Right lung (tissue), 5 donors: ENCODE data around the gene B4GALT1. TPM values are rescaled to one million over a fixed set of nuclear protein-coding genes. Genes with fewer than 3 reads are reported as not detected.
"Not testable (repeated sequence)": the region's sequence is repeated elsewhere in the genome, so short reads cannot be mapped to it uniquely, and the experiment has no call there.

Experiments used
- DNase-seq, 2 donors: peaks; one replicate each; pipeline ENCODE4 v3.0.0-alpha.2; 2013
- polyA plus RNA-seq, 5 donors: library from polyadenylated mRNA; unstranded; fragments of 120-200 nt; gene quantifications; one replicate each; pipeline versions ENCODE4 v1.2.1 to v1.2.3, GENCODE V29; 2013; ENCODE audit warnings: inconsistent platforms in 1 of 5, low replicate concordance in 1 of 5; ENCODE audit not compliant: insufficient read length in 5 of 5, insufficient read depth in 1 of 5

B4GALT1 gene
- polyA plus RNA-seq, 5 donors, result 63.7 to 81.6 (median 67.9) TPM

GRCh38 chr9:33186457-33187168 is 19.5 kb upstream of the B4GALT1 start:
- no peak for DNase-seq

- DNase-seq, result no peak
Observed at GRCh38 chr9:33185858-33186257, 18.7 kb upstream of the B4GALT1 start.

GRCh38 chr9:33185406-33185805 is 18.3 kb upstream of the B4GALT1 start:
- DNase-seq, result no peak

DNA sequence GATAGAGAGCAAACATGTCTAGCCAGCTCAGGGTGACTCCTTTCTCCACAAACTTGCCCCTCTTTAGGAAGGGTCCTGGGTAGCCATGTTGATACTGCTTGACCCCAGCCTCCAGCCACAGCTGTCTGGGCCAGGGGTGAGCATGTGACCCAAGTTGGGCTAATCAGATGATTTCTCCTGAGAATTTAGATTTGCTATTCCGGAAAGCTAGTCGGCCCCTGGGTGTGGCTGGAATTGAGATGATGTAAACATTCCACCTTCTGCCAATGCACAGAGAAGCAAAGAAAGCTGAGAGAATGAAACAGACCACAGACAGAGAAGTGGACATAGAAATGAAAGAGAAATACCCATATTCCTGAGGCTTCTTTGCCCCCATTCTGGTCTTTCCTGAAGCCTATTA is 17.8 kb upstream of the B4GALT1 start:
- DNase-seq, result no peak

DNA sequence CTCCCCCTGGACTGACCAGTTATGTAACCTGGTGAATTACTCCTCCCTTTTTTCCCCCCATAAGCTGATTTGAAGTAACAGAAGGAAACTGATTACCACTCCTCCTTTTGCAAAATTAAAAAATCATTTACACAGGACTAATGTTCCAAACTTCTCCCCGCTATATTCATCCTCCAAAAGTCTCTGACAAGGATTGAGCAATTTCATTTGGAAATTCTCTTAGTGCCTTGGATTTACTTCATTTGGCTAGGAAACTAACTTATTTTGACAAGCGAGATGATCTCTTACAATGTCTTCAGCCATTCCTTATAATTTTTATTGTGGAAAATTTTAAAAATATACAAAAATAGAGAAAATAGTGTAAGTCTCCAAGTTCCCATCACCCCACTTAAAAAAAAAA is 15.4 kb upstream of the B4GALT1 start:
- DNase-seq, result no peak

DNA sequence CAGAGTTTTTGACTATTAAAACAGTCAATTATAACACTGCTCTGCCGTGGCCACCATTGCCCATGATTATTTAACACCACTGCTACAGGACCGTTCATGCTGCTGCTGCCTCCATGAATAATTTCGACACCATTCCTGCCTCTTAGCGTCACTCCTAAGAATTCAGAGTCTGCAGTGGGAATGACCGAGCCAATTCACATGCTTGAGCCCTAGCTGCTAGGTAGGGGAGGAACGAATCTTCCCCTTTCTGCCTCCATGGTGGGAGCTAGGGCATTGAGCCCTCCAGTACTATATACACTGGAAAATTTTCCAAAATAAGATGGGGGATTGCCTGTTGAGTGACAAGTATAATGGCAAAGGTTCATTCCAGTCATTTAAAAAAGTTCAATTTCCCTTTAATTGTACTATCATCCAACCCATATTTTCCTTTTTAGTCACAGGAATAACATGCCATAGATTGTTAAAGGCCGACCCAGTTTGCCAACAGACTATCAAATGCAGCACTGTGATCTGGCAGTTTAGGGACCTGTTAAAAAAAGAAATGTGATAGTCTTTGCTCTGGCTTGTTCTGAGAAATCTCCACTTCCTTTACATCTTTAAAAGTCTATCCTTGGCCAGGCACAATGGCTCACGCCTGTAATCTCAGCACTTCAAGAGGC is 13.5 kb upstream of the B4GALT1 start:
- DNase-seq, result no peak

DNA sequence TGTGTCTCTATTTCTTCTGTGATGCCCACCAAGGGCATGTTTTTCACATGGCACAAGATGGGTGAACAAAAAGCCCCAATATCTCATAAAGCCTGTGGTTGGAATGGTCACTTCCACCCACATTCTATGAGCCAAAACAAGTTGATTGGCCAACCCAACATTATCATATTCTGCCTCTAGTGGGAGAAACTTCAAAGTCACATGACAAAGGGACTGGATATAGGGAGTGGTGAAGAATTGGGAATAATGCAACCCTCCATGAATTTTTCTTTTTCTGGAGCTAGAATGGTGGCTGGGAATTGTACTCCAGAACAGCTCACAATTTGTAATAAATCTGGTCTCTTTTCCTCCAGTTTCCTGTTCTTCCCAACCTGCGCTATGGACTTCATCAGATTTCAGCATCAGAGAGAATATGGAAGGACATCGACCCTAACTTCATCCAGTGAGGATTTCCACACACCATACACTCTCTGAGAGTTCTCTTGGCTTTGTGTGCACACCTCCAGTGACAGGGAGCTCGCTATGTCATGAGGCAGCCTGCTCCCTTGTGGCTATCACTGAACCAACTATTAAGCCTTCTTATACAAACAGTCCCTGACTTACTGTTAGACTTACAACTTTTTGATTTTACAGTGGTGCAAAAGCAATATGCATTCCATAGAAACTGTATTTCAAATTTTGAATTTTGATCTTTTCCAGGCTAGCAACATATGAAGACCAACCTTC is 12.0 kb upstream of the B4GALT1 start:
- DNase-seq, result no peak

DNA sequence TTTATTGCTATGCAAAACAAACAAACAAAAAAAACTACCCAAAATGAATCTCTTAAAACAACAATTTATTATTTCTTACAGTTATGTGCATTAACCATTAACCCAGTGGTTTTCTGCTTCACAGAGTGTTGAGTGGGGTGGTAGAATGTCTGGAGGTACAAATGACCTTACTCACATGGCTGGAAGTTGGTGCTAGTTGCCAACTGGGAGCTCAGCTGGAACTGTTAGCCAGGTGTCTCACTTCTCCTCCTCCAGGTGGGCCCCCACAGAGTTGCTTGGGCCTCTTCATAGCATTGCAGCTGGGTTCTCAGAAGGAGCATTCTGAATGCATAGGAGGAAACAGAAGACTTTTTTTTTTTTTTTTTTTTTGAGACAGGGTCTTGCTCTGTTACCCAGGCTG is 10.5 kb upstream of the B4GALT1 start:
- no peak for DNase-seq

DNA sequence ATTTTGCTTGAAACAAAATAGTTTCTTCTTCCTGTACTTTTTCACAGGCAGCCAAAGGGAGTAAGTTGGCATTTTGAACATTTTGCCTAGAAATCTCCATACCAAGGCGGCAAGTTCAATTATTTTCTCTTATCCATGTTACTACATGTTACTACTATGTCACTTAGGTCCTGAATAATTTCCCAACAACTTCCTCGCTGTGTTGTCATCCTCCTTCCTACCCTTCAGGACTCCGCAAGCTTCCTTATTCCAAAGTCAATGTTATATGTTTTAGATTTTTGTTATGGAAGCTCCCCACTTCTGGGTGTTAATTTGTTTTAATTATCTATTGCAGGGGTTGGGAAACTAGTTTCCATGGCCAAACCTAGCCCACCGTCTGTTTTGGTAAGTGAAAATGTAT is 9.9 kb upstream of the B4GALT1 start:
- no peak for DNase-seq

DNA sequence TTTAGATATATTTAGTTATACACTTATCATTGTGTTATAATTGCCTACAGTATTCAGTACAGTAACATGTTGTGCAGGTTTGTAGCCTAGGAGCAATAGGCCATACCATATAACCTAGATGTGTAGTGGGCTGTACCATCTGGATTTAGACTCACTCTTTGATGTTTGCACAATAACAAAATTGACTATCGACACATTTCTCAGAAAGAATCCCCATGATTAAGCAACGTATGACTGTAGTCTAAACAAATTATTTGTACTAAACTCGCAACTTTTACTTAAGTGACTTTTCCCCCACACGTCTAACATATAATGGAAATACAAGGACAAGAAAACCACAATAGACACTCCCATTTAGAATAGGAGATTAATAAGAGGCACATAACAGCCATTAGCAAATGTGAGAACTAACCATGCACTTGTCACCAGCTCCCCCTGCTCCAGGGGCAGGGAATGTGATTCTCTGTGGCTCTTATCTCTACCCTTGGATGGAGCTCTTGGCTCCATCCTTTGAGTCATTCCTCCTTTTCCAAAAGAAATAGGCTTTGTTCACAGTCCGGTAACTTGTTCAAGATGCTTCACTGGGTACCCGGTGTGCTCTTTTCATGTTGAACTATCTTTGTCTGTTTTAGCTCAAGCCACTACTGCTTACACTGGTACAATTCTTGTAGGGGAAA is 8.7 kb upstream of the B4GALT1 start:
- DNase-seq, result no peak

- DNase-seq, result no peak
Observed at GRCh38 chr9:33172256-33173238, 5.4 kb upstream of the B4GALT1 start.

DNA sequence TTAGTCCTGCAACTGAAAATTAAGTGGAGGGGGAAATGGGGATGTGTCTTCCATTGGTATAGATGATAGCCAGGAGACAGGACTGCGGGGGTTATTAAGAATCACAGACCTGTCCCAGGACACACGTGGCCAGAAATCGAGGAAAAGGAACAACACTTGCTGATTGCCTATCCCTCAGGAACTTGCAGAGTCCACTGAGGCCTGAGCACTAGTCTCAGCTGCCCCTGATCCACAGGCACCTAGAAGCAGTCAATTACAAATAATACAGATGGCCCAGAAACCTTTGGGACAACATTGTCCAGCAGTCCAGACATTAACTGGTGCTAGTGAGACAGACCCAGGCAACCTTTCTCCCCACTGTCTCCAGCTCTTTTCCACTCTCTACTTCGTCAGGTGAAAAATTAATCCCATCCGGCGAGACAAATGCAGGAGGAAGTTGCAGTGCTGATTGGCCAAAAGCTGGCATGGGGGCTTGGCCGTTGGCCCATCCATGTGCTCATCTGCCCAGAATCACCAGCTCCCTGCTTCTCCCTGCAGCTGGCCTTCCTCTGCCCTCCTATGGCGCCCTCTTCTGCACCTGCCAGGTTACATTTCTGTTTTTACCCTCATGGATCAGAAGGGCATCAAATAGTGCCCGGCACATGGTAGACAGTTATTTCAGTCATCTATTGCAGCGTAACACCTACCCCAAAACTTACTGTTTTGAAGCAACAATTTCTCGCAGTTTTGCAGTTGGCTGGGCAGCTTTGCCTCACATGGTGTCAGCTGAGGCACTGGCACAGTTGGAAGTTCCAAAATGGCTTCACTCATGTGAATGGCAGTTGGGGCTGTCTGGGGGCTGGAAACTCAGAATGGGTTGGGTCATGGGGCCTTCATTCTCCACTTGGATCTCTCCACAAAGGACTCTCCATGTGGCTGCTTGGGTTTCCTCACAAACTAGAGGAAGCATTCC is 3.6 kb upstream of the B4GALT1 start:
- no peak for DNase-seq

DNA sequence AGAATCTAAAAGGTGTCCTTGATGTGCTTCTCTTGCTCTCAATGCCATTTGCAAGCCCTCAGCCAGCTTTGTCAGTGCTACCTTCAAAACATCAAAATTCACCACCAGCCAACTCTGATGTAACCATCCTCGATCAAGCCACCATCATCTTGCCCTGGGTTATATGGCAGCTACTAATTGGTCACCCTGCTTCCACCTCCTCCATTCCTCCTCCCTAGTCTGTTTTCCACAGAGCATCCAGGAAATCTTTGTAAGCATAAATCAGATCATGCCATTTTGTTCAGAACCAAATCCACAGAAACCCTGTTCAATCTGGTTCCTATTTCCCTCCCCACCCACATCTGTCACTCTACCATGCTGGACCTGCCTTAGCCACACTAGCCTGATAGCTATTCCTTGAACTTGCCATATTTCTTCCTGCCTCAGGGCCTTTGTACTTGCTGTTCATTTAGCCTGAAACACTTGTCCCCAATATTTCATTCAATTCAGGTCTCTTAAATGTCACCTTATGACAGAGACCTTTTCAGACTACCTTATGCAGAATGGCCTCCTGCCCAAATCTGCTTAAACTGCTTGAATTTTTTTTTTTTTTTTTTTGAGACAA is 1.9 kb upstream of the B4GALT1 start:
- no peak for DNase-seq

DNA sequence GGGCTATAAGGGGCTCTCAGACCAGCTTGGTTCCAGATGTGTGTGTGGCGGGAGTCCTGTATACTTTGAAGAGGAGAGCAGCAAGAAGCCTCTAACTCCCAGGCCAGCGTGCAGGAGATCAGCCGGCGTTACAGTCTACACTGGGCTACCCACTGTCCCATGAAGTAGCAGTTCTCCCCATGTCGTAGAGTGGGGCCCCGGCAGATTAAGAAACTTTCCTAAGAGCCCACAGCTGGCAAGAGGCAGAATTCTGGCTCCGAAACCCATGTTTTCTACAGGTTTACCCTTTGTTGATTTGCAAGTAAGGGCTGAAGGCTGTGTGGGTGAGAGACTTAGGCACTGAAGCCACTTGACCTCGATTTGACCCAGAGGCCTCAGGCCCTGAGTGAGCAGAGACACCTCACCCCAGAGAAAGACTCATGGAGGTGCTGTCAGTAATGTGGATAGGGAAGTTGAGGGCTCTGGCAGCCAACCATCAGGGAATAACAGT is 881 bp upstream of the B4GALT1 start:
- DNase-seq, result no peak

GRCh38 chr9:33166231-33167083 is 679 bp downstream of the B4GALT1 start:
- DNase-seq, result no peak

GRCh38 chr9:33165263-33166151 is 1.6 kb downstream of the B4GALT1 start:
- peak in 1 of 2 donors; percentile 79 for DNase-seq

DNA sequence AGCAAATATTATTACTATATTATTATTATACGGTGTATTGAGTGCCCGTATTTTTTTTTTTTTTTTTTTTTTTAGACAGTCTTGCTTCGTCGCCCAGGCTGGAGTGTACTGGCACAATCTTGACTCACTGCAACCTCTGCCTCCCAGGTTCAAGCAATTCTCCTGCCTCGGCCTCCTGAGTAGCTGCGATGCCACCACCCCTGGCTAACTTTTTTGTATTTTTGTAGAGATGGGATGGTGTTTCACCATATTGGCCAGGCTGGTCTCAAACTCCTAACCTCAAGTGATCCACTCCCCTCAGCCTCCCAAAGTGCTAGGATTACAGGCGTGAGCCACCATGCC is 2.2 kb downstream of the B4GALT1 start:
- DNase-seq, result not testable (repeated sequence)
